ENCODE results near the gene SH3RF3. TPM values are rescaled to one million over a fixed set of nuclear protein-coding genes. Genes with fewer than 3 reads are reported as not detected.

The SH3RF3 gene
- total RNA-seq, 3 donors from 2014 or later (not counting 1 experiment from before 2014, with no cell fraction given): 0.23 to 0.61 (median 0.34) TPM

DNA sequence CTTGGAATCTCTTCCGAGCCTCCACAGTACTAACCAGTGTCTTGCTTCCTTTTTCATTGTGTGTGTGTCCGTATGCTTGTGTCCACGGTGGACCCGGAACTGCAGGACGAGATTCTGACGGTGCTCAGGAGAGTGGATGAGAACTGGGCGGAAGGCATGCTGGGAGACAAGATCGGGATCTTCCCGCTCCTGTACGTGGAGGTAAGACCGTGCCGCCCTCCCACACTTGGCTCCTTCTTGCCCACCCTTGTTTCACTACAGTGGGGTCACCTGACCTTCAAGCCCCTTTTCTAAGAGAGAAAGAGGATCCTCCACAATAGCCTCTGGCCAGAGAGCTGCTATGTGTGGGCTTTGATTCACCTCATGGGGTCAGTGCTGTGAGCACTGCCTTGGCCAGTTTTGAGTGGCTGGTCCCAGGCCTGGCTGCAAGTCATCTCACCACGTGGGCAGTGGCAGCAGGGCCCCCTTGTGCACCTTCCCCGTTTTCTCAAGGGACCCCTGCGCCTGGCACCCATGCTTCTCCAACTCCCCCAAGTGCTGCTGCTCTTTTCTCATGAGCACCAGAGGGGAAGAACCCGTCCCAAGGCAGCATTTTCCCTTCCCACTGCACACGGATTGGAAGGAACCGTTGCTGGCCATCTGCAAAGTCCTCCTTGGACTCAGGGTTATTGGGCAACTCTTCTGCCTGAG, 242.6 kb downstream of the SH3RF3 start:
- Histone ChIP-seq H3K4me1 (ENCODE audit: control insufficient read depth, insufficient read depth, low read length) (no peaks in the 10 kb centered on the region), H3K27me3 (ENCODE audit: control insufficient read depth, insufficient read depth, low read length) (no peaks in the 10 kb centered on the region), H3K36me3 (ENCODE audit: control insufficient read depth, insufficient read depth, low read length) (no peaks in the 10 kb centered on the region), H3K27ac (ENCODE audit: low read length) (no peak overlapping the region), H3K9me3 (ENCODE audit: control insufficient read depth, insufficient read depth, low read length) (no peaks in the 10 kb centered on the region), H3K4me3 (ENCODE audit: low read length) (no peak overlapping the region)
- DNase-seq (no peak), ATAC-seq (no peak)
- H3K4me3 Mint-ChIP-seq: no peak overlapping the region
- H3K36me3 Mint-ChIP-seq: no peaks in the 10 kb centered on the region
- intact Hi-C loops (cut with micrococcal nuclease): no loop called here
- no peaks in the 10 kb centered on the region for H3K9me3 Mint-ChIP-seq
- peaks cover 0 to 4% of the 10 kb centered on the region in 2 donors for H3K27me3 Mint-ChIP-seq (ENCODE audit: low read depth in 2 of 2)
- TF ChIP-seq, protein P1, sequence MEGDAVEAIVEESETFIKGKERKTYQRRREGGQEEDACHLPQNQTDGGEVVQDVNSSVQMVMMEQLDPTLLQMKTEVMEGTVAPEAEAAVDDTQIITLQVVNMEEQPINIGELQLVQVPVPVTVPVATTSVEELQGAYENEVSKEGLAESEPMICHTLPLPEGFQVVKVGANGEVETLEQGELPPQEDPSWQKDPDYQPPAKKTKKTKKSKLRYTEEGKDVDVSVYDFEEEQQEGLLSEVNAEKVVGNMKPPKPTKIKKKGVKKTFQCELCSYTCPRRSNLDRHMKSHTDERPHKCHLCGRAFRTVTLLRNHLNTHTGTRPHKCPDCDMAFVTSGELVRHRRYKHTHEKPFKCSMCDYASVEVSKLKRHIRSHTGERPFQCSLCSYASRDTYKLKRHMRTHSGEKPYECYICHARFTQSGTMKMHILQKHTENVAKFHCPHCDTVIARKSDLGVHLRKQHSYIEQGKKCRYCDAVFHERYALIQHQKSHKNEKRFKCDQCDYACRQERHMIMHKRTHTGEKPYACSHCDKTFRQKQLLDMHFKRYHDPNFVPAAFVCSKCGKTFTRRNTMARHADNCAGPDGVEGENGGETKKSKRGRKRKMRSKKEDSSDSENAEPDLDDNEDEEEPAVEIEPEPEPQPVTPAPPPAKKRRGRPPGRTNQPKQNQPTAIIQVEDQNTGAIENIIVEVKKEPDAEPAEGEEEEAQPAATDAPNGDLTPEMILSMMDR (IDR thresholded peaks at IDR 0.05): no peak
- WGBS (ENCODE audit: insufficient coverage): 86% methylated on average over 18 of the region's 18 CpGs
- H3K27ac Mint-ChIP-seq: no peak overlapping the region
- no peaks in the 10 kb centered on the region for H3K4me1 Mint-ChIP-seq

GRCh38 chr2:109372171-109372568, 243.2 kb downstream of the SH3RF3 start:
- Histone ChIP-seq H3K36me3 (ENCODE audit: control insufficient read depth, insufficient read depth, low read length) (no peaks in the 10 kb centered on the region), H3K4me3 (ENCODE audit: low read length) (no peak overlapping the region), H3K9me3 (ENCODE audit: control insufficient read depth, insufficient read depth, low read length) (no peaks in the 10 kb centered on the region), H3K27me3 (ENCODE audit: control insufficient read depth, insufficient read depth, low read length) (no peaks in the 10 kb centered on the region), H3K4me1 (ENCODE audit: control insufficient read depth, insufficient read depth, low read length) (no peaks in the 10 kb centered on the region), H3K27ac (ENCODE audit: low read length) (no peak overlapping the region)
- ATAC-seq (no peak), DNase-seq (no peak)
- no peaks in the 10 kb centered on the region for H3K36me3 Mint-ChIP-seq
- no peaks in the 10 kb centered on the region for H3K9me3 Mint-ChIP-seq
- H3K27me3 Mint-ChIP-seq (ENCODE audit: low read depth in 2 of 2): peaks cover 0 to 4% of the 10 kb centered on the region in 2 donors
- H3K4me1 Mint-ChIP-seq: no peaks in the 10 kb centered on the region
- H3K27ac Mint-ChIP-seq: no peak overlapping the region
- TF ChIP-seq, protein P1 (IDR thresholded peaks at IDR 0.05): no peak
- no peak overlapping the region for H3K4me3 Mint-ChIP-seq
- intact Hi-C loops (cut with micrococcal nuclease): no loop called here
- WGBS (ENCODE audit: insufficient coverage): 85% methylated on average over 4 of the region's 4 CpGs

DNA sequence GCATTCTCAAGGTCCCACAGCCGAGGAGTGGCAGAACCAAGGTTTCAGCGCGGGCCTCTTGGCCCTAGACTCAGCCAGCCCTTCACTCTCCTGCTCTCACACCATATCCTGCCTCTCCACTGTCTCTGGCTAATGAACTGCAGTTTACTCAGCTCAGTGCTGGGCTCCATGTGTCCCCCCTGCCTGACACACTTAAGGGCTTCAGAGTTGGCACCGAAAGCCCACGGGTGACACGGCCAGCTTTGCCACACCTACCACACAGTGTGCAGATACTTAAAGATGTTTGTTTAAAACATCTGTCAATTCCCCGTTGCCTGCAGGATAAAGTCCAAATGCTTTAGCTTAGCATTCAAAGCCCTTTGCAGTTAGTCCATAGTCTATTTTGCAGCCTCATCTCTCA, 243.6 kb downstream of the SH3RF3 start:
- no peak overlapping the region for H3K27ac Mint-ChIP-seq
- H3K27me3 Mint-ChIP-seq (ENCODE audit: low read depth in 2 of 2): peaks cover 0 to 4% of the 10 kb centered on the region in 2 donors
- H3K36me3 ChIP-seq (ENCODE audit: control insufficient read depth, insufficient read depth, low read length): no peaks in the 10 kb centered on the region
- H3K27me3 ChIP-seq (ENCODE audit: control insufficient read depth, insufficient read depth, low read length): no peaks in the 10 kb centered on the region
- H3K9me3 ChIP-seq (ENCODE audit: control insufficient read depth, insufficient read depth, low read length): no peaks in the 10 kb centered on the region
- H3K9me3 Mint-ChIP-seq: no peaks in the 10 kb centered on the region
- DNase-seq (no peak), ATAC-seq (no peak)
- intact Hi-C loops (cut with micrococcal nuclease): no loop called here
- no peak overlapping the region for H3K4me3 ChIP-seq (ENCODE audit: low read length)
- TF ChIP-seq, protein P1 (IDR thresholded peaks at IDR 0.05): no peak
- H3K4me3 Mint-ChIP-seq: no peak overlapping the region
- 92% methylated on average over 7 of the region's 7 CpGs for WGBS (ENCODE audit: insufficient coverage)
- no peaks in the 10 kb centered on the region for H3K36me3 Mint-ChIP-seq
- no peaks in the 10 kb centered on the region for H3K4me1 Mint-ChIP-seq
- H3K4me1 ChIP-seq (ENCODE audit: control insufficient read depth, insufficient read depth, low read length): no peaks in the 10 kb centered on the region
- no peak overlapping the region for H3K27ac ChIP-seq (ENCODE audit: low read length)
